Karpas-422 (cell line): Measurements from ENCODE around the gene EFHD1. TPM values are rescaled to one million over a fixed set of nuclear protein-coding genes. Genes with fewer than 3 reads are reported as not detected.

Experiments used
- DNase-seq: peaks from one replicate; pipeline ENCODE4 v3.0.0-alpha.2; 2015
- H2AFZ ChIP-seq: fragments of 200-600 bp; sonication (generic); 2 replicates; pipeline ENCODE4 v1.6.1; 2014; ENCODE audit warnings: antibody characterized with exemption, low read length, mixed read lengths
- H3K27ac ChIP-seq: fragments of 200-600 bp; sonication (generic); 2 replicates; pipeline ENCODE4 v1.5.1; 2014; ENCODE audit warnings: mild to moderate bottlenecking, low read length, moderate library complexity
- H3K27me3 ChIP-seq: fragments of 200-600 bp; sonication (generic); 2 replicates; pipeline ENCODE4 v1.6.1; 2014; ENCODE audit warnings: low read length, mixed read lengths
- H3K36me3 ChIP-seq: fragments of 200-600 bp; sonication (generic); 2 replicates; pipeline ENCODE4 v1.6.1; 2014; ENCODE audit warnings: low read length, mixed read lengths; ENCODE audit not compliant: insufficient read depth
- H3K4me1 ChIP-seq: fragments of 200-600 bp; sonication (generic); 2 replicates; pipeline ENCODE4 v1.6.1; 2014; ENCODE audit warnings: mild to moderate bottlenecking, low read length, mixed read lengths
- H3K4me2 ChIP-seq: fragments of 200-600 bp; sonication (generic); 2 replicates; pipeline ENCODE4 v1.6.1; 2014; ENCODE audit warnings: low read length, low read depth, mild to moderate bottlenecking; ENCODE audit not compliant: poor library complexity, severe bottlenecking
- H3K4me3 ChIP-seq: fragments of 200-600 bp; sonication (generic); 2 replicates; pipeline ENCODE4 v1.5.1; 2014; ENCODE audit warnings: mild to moderate bottlenecking, antibody characterized with exemption, low read length, mixed read lengths
- H3K79me2 ChIP-seq: fragments of 200-600 bp; sonication (generic); 2 replicates; pipeline ENCODE4 v1.6.1; 2014; ENCODE audit warnings: mild to moderate bottlenecking, low read length, mixed read lengths
- H3K9ac ChIP-seq: fragments of 200-600 bp; sonication (generic); 2 replicates; pipeline ENCODE4 v1.6.0; 2014; ENCODE audit warnings: low read length
- H3K9me2 ChIP-seq: fragments of 200-600 bp; sonication (generic), shearing (Covaris generic); replicated peaks from 2 replicates; pipeline ENCODE4 v1.6.0; 2014; ENCODE audit warnings: mild to moderate bottlenecking, low read length, moderate library complexity; ENCODE audit not compliant: insufficient read depth
- H3K9me3 ChIP-seq: fragments of 300-700, 200-600 bp; sonication (generic); 2 replicates; pipeline ENCODE4 v1.6.1; 2014; ENCODE audit warnings: low read length, mixed read lengths
- H4K20me1 ChIP-seq: fragments of 200-600 bp; sonication (generic); 2 replicates; pipeline ENCODE4 v1.6.1; 2014; ENCODE audit warnings: mild to moderate bottlenecking, antibody characterized with exemption, low read length, low read depth; ENCODE audit not compliant: insufficient read depth
- total RNA-seq: library from RNA; depleted of rRNA; stranded (reverse); fragments of >200 nt; shearing (Covaris generic); gene quantifications from 2 replicates; pipeline ENCODE4 v1.2.3, GENCODE V29; 2014; ENCODE audit warnings: low replicate concordance

Gene EFHD1
- total RNA-seq, 1 experiment from 2014 or later: not detected

- no peak overlapping the region for H3K27ac ChIP-seq
- H3K36me3 ChIP-seq: no peaks in the 10 kb centered on the region
- no peaks in the 10 kb centered on the region for H3K27me3 ChIP-seq
- no peak overlapping the region for H2AFZ ChIP-seq
- H3K4me3 ChIP-seq: no peak overlapping the region
- H3K79me2 ChIP-seq: no peaks in the 10 kb centered on the region
- no peak overlapping the region for H3K9ac ChIP-seq
- peak; percentile 31 for DNase-seq
- H3K4me2 ChIP-seq: no peak overlapping the region
- no peaks in the 10 kb centered on the region for H3K9me2 ChIP-seq
- no peaks in the 10 kb centered on the region for H3K9me3 ChIP-seq
- H4K20me1 ChIP-seq: no peaks in the 10 kb centered on the region
- peaks cover 5% of the 10 kb centered on the region for H3K4me1 ChIP-seq
These were observed 23.3 kb upstream of the EFHD1 start for GRCh38 chr2:232610081-232610480.

DNA sequence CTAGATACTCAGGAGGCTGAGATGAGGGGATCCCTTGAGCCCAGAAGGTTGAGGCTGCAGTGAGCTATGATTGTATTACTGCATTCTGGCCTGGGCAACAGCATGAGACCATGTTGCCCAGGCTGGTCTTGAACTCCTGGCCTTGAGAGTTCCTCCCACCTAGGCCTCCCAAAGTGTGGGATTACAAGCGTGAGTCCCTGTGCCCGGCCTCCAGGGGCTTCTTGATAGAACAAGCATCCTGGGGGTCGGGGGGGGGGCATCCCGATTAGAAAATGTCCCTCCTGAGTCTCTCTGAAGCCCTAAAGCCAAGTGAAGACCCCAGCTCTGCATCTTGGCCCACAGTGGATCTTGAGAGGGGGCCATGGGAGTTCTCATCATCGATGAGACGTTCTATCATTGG lies 22.3 kb upstream of the EFHD1 start:
- DNase-seq: no peak
- H3K9ac ChIP-seq: no peak overlapping the region
- H3K27ac ChIP-seq: no peak overlapping the region
- H3K9me3 ChIP-seq: no peaks in the 10 kb centered on the region
- no peaks in the 10 kb centered on the region for H3K79me2 ChIP-seq
- peaks cover 2% of the 10 kb centered on the region; the same call in 1 of the 2 replicates for H3K4me1 ChIP-seq
- H3K4me2 ChIP-seq: no peak overlapping the region
- no peak overlapping the region for H2AFZ ChIP-seq
- H4K20me1 ChIP-seq: no peaks in the 10 kb centered on the region
- no peaks in the 10 kb centered on the region for H3K36me3 ChIP-seq
- no peak overlapping the region for H3K4me3 ChIP-seq
- no peaks in the 10 kb centered on the region for H3K27me3 ChIP-seq
- no peaks in the 10 kb centered on the region for H3K9me2 ChIP-seq

DNA sequence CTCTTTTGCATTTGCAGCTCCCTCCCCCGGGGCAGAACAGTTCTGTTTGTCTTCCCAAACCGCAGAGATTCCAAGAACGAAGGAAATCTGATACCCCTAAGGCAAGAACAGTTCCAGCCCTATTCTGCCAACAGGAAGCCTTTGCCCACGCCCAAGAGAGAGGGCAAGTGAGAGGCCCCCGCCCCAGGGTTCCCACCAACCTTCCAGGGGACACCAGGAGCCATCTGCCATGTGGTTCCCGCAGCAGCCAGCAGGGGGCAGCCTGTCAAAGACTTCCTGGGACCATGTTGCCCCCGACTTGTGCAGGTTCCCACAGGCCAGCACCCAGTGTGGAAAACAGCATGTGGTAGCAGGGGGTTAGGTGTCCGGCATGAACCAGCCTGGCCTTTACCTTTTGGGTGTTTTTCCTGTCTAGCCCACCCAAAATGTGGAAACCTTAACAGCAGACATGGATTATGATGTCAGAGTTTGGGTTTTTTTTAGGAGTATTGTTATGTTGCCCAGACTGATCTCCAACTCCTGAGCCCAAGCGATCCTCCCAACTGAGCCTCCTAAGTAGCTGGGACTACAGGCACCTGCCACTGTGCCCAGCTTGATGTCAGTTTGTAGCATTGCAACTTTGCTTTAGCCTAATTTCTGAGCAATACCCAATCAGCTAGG lies 21.7 kb upstream of the EFHD1 start:
- H3K9ac ChIP-seq: no peak overlapping the region
- H3K36me3 ChIP-seq: no peaks in the 10 kb centered on the region
- no peaks in the 10 kb centered on the region for H3K9me3 ChIP-seq
- H3K9me2 ChIP-seq: no peaks in the 10 kb centered on the region
- DNase-seq: peak; percentile 87
- H4K20me1 ChIP-seq: no peaks in the 10 kb centered on the region
- H3K4me1 ChIP-seq: no peaks in the 10 kb centered on the region
- no peaks in the 10 kb centered on the region for H3K27me3 ChIP-seq
- H2AFZ ChIP-seq: peak overlapping the region; percentile 5; the same call in 1 of the 2 replicates
- no peak overlapping the region for H3K4me2 ChIP-seq
- no peaks in the 10 kb centered on the region for H3K79me2 ChIP-seq
- H3K27ac ChIP-seq: no peak overlapping the region
- H3K4me3 ChIP-seq: no peak overlapping the region

GRCh38 chr2:232613538-232614134 lies 19.8 kb upstream of the EFHD1 start:
- Histone ChIP-seq H3K4me3 (no peak overlapping the region), H3K4me1 (no peaks in the 10 kb centered on the region), H2AFZ (no peak overlapping the region), H3K36me3 (no peaks in the 10 kb centered on the region), H3K27me3 (no peaks in the 10 kb centered on the region), H3K4me2 (no peak overlapping the region), H3K79me2 (no peaks in the 10 kb centered on the region), H3K9me2 (no peaks in the 10 kb centered on the region), H4K20me1 (no peaks in the 10 kb centered on the region), H3K9me3 (no peaks in the 10 kb centered on the region), H3K9ac (no peak overlapping the region), H3K27ac (no peak overlapping the region)
- DNase-seq: no peak

- Histone ChIP-seq H3K9me2 (no peaks in the 10 kb centered on the region), H3K9me3 (no peaks in the 10 kb centered on the region), H2AFZ (no peak overlapping the region), H3K27me3 (no peaks in the 10 kb centered on the region), H3K36me3 (no peaks in the 10 kb centered on the region), H3K79me2 (no peaks in the 10 kb centered on the region), H3K27ac (no peak overlapping the region), H3K4me2 (no peak overlapping the region), H4K20me1 (no peaks in the 10 kb centered on the region), H3K4me1 (no peaks in the 10 kb centered on the region), H3K4me3 (no peak overlapping the region), H3K9ac (no peak overlapping the region)
- DNase-seq: peak; percentile 4
These were observed 18.1 kb upstream of the EFHD1 start for GRCh38 chr2:232615339-232615738.

GRCh38 chr2:232621186-232621585 lies 12.2 kb upstream of the EFHD1 start:
- no peak overlapping the region for H3K9ac ChIP-seq
- no peaks in the 10 kb centered on the region for H3K9me2 ChIP-seq
- no peaks in the 10 kb centered on the region for H3K36me3 ChIP-seq
- no peaks in the 10 kb centered on the region for H3K4me1 ChIP-seq
- H4K20me1 ChIP-seq: no peaks in the 10 kb centered on the region
- H3K4me3 ChIP-seq: no peak overlapping the region
- H3K4me2 ChIP-seq: no peak overlapping the region
- H3K79me2 ChIP-seq: no peaks in the 10 kb centered on the region
- H3K27me3 ChIP-seq: no peaks in the 10 kb centered on the region
- no peak overlapping the region for H3K27ac ChIP-seq
- H3K9me3 ChIP-seq: no peaks in the 10 kb centered on the region
- no peak for DNase-seq
- H2AFZ ChIP-seq: no peak overlapping the region

DNA sequence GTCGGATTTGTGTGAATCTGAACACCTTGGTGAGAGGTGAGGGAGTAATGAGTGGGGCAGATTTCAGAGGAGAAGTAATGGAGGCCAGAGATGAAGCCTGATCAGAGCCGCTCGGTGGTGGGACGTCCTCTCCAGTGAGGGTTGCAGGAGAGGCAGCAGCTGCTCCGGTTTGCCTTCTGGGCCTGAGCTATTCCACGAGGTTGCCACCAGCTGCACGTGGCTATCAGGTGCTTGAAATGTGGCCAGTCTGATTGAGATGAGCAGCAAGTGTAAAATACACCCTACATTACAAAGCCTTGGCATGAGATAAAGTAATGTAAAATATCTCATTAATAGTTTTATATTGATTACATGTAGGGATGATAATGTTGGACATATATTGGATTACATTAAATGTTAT lies 10.8 kb upstream of the EFHD1 start:
- Histone ChIP-seq H3K36me3 (no peaks in the 10 kb centered on the region), H3K9me2 (no peaks in the 10 kb centered on the region), H3K9me3 (no peaks in the 10 kb centered on the region), H3K79me2 (no peaks in the 10 kb centered on the region), H3K4me3 (no peak overlapping the region), H3K4me1 (peaks cover 4% of the 10 kb centered on the region), H3K27ac (no peak overlapping the region), H3K27me3 (no peaks in the 10 kb centered on the region), H2AFZ (no peak overlapping the region), H3K9ac (no peak overlapping the region), H3K4me2 (no peak overlapping the region), H4K20me1 (no peaks in the 10 kb centered on the region)
- no peak for DNase-seq

- Histone ChIP-seq H3K27ac (no peak overlapping the region), H3K4me2 (no peak overlapping the region), H3K4me3 (no peak overlapping the region), H3K9ac (no peak overlapping the region), H3K9me2 (no peaks in the 10 kb centered on the region), H3K79me2 (no peaks in the 10 kb centered on the region), H3K27me3 (no peaks in the 10 kb centered on the region), H3K4me1 (peaks cover 4% of the 10 kb centered on the region), H3K36me3 (no peaks in the 10 kb centered on the region), H3K9me3 (no peaks in the 10 kb centered on the region), H4K20me1 (no peaks in the 10 kb centered on the region), H2AFZ (no peak overlapping the region)
- DNase-seq: no peak
These were observed 9.3 kb upstream of the EFHD1 start for GRCh38 chr2:232623768-232624765.
